NCI-H1930 (cell line): ENCODE results near the gene SEMA3D.

ENCODE experiments used
- DNase-seq, 2 experiments: peaks; one replicate each; lab custom pipeline; 2025; lab: John Stamatoyannopoulos, UW

The SEMA3D gene

GRCh38 chr7:85184599-85185423 is 2.0 kb downstream of the SEMA3D start:
- DNase-seq: no peak

- DNase-seq: no peak
These were observed 3.6 kb downstream of the SEMA3D start for GRCh38 chr7:85183296-85183695.

GRCh38 chr7:85178531-85179298 is 8.1 kb downstream of the SEMA3D start:
- DNase-seq: no peak

- no peak for DNase-seq
These were observed 9.5 kb downstream of the SEMA3D start for GRCh38 chr7:85177316-85177715.

- DNase-seq: no peak
These were observed 10.7 kb downstream of the SEMA3D start for GRCh38 chr7:85176197-85176596.

- DNase-seq: no peak
These were observed 11.6 kb downstream of the SEMA3D start for GRCh38 chr7:85175217-85175616.

GRCh38 chr7:85172530-85172941 is 14.3 kb downstream of the SEMA3D start:
- DNase-seq: no peak

DNA sequence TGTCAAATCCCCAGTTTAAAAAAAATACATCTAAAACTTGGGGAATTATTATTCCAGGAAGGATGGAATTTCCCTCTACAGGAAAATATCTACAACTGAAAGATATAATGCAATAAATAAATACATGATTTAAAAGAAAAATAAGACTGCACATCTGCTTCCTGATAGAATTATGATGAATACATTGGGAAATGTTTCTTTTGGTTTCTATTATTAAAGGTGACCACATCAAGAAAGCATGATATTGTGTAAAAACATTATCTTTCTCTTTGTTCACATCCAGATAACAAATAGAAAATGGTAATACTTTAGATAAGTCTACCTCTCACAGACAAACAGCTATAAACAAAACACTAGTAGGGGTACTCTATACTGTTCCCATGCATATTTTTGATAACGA is 19.2 kb downstream of the SEMA3D start:
- DNase-seq: no peak

DNA sequence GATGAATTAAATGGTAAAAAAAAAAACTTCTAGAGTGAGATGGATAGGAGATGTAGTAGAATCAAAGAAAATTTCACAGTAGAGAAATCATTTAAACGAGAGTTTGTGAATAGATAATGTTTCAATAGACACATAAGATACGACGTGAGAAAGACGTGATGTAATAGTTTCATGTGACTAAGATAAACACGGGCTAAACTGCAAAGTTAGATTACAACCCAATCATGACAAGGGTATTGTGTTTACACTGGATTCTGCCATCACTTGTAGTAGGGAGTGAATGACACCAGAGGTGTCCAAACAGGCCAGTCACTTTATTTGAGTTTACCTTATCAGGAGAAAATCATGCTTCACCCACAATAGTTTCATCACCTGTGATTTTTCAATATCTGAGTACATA is 21.6 kb downstream of the SEMA3D start:
- DNase-seq: no peak

GRCh38 chr7:85164376-85164775 is 22.5 kb downstream of the SEMA3D start:
- no peak for DNase-seq

- DNase-seq: no peak
These were observed 24.1 kb downstream of the SEMA3D start for GRCh38 chr7:85162721-85163120.

- no peak for DNase-seq
These were observed 26.6 kb downstream of the SEMA3D start for GRCh38 chr7:85160223-85160622.

DNA sequence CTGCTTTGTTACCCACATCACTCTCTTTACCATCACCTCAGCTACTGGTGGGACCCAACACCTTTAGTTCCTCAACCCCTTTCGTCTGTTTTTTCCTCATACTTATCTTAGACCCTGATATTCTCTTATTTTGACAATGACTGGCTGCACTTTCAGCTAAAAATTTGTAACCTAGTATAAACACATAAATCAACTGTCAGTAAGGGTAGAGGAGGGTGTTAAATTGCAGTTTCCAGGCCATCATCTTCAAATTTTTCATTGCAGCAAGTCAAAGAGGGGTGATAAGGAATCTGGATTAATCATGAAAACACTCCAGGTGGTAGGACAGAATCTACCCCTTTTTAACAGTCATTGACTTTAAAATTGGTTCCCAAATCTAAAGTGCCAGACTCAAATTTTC is 27.9 kb downstream of the SEMA3D start:
- no peak for DNase-seq

DNA sequence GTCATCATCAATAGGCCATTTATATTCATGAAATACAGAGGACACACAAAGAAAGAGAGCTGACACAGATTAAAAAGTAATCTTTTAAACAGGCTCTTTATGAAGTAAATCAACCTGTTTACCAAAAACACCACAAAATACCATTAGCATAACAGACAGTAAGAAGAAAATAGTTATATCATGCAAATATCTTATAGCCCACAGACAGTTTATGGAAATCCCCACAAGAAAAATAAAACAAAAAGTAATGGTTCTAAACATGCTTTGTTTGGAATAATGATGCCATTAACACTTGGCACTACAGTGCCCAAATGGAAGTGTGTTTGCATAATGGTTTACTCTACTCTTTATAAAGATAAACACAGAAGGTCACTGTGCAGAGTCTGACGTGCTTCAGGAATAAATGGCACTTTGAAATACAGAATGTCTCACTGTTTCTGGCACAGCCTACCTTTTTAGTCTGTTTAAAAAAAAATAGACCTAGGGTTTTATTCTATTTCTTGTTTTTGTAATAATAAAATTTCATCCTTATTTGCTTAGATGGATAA is 30.1 kb downstream of the SEMA3D start:
- peak in 1 of 2 experiments; percentile 16 for DNase-seq

DNA sequence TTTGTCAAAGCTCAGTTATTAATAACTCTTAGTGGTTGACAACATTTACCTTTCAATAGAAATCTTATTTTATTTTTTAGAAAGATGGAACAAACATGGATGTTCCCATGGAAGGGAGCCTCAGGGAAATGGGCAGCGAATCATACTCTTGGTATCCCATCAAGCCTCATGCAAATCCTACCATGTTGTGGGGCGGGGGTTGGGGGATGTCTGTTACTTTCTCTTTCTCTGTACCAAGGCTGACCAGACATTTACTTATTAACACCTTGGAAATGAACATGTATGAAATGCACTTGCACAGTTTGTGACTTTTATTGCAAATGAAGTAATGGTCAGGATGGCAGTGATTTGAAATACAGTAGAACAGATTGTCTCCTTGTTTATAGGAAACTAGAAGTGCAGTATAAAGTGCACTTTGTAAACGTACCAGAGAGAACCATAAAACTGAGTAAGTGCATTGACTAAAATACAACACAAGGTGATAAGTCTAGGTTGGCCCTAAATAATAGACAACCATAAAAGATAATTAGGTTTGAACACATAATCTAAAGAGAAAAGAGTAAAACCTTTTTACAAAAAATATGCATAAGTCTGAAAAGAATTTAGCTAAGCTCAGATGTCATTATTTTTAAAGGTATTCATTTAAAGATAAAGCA is 32.4 kb downstream of the SEMA3D start:
- DNase-seq: no peak

DNA sequence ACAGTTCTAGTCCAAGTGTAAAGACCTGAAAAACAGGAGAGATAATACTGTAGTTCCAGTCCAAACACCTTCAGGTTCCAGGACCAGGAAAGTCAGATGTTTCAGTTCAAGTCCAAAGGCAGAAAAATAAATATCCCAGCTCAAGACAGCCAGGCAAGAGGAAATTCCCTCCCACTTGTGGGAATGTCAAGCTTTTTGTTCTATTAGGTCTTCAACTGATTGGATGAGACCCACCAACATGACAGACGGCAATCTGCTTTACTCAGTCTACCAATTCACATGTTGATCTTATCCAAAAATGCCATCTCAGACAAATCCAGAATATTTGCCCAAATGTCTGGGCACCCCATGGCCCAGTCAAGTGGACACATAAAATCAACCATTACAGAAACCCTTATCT is 33.1 kb downstream of the SEMA3D start:
- no peak for DNase-seq

DNA sequence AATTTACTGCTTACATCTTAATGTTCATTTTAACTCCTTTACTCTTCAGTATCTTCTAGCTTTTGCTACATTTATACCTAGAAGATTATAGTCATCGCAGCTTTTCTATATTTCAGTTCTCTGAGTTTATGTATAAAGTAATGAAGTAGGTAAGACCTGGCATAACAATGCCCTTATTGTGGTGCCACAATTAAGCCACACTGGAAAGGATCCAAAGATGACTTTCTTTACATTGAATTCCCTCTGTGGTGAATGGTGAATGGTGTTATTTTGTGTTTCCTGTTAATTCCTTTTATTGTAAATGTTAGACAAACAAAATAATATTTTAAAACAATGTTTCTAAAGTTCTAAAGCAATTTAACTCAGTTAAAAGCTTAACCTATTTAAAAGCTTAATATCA is 36.2 kb downstream of the SEMA3D start:
- DNase-seq: no peak

DNA sequence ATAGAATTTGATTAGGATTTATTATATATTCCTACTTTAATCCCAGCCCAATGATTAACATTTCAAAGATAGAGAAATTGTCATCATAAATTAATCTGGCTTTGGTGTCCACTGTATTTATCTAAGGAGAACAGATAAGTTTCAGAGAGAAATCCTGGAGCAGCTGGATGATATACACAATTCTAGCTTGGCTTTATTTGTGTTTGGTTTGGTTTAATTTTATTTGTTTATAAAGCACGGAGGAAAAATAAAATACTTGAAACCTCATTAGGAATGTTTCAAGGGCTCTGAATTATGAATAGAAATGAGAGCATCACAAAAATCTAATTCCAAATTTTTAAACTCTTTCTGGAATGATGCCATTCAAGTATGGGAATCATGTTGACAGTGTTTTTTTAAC is 42.1 kb downstream of the SEMA3D start:
- no peak for DNase-seq

DNA sequence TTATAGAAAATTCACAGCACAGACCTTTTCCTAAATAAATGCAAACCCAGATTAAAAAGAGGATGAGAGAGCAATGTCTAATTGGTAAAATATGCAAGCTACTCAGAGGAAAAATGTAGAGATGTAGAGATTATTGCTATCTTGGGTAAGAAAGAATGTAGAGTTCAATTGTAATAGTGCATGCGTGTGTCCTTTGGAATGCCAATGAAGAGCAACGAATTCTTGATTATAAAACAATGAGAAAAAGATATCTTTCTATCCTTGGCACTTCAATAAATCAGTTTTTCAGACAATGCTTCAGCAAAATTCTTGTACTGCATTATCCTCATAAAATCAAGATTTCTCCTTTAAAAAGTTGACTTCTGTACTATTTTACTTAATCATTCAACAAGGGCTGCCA is 50.9 kb downstream of the SEMA3D start:
- DNase-seq: no peak

DNA sequence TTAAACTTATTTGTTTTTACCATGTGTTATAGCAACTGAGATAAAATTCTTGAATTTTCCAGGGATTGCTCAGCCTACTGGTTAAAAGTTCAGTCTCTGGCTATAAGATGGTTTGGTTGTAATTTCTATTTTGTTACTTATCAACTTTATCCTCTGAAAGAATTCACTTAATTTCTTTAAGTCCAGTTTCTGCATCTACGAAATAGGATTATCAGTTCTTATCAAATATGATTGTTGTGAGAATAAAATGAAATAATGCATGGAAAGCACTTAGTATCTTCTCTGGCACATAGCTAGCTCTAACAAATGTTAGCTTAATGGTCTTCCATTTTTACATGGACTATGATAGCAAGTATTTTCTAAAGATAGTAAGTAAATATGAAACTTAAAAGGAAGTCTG is 53.3 kb downstream of the SEMA3D start:
- DNase-seq: no peak

GRCh38 chr7:85133006-85133405 is 53.9 kb downstream of the SEMA3D start:
- DNase-seq: no peak

GRCh38 chr7:85130702-85131101 is 56.2 kb downstream of the SEMA3D start:
- peak in 1 of 2 experiments; percentile 17 for DNase-seq

GRCh38 chr7:85126383-85126782 is 60.5 kb downstream of the SEMA3D start:
- DNase-seq: no peak
